Measurements from ENCODE around the gene CDYL2. TPM values are rescaled to one million over a fixed set of nuclear protein-coding genes. Genes with fewer than 3 reads are reported as not detected.

Gene CDYL2, protein sequence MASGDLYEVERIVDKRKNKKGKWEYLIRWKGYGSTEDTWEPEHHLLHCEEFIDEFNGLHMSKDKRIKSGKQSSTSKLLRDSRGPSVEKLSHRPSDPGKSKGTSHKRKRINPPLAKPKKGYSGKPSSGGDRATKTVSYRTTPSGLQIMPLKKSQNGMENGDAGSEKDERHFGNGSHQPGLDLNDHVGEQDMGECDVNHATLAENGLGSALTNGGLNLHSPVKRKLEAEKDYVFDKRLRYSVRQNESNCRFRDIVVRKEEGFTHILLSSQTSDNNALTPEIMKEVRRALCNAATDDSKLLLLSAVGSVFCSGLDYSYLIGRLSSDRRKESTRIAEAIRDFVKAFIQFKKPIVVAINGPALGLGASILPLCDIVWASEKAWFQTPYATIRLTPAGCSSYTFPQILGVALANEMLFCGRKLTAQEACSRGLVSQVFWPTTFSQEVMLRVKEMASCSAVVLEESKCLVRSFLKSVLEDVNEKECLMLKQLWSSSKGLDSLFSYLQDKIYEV
- 24.9 TPM for total RNA-seq

DNA sequence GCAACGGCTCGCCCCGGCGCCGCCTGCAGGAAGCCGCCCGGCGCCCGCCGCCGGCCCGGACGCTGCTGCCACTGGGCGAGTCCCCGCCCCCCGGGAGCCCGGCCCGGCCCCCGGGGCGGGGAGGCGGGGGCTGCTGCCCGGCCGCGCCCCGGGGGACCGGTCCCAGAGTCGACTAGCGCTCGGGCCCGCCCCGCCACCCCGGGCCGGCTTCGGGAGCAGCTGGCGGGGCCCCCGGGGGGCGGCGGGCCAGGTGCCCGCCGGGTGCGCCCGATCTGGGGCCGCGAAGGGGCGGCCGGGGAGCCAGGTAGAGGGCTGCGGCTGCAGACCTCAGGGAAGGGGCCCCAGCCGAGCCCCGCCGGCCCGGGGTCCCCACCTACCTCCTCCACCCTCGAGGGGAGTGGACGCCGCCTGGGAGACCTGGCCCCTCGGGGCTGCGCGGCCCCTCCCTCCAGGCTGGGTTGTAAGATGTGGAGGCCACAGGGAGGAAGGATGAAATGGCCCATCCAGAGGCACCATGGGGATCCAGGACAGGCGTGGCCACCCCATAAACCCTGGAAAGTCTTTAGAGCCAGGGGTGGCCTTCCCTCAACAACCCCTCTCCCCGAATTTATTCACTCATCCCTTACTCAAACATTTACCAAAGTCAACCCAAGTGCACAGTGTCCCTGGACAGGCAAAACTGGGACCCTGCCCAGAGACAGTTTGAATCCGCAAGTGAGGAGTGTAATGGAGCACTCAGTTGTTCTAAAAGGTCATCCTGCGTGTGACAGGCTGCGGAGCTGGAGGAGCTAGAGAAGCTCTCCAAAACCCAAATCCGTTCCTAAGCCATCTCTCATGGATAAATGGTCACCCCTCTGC lies at the start of gene CDYL2:
CDYL2 (minus strand) TSS at position 73 of the 858 bp plus-strand sequence. CDS start 425 bp downstream, outside the sequence.

Other genes starting within 250 kb of the CDYL2 start
- gene CMC2, start 202.3 kb upstream of the CDYL2 start, total RNA-seq: 39.9 TPM
- gene CENPN, start 202.6 kb upstream of the CDYL2 start, total RNA-seq: 13.4 TPM
- gene ATMIN, start 231.2 kb upstream of the CDYL2 start, total RNA-seq: 84.9 TPM